ENCODE measurements around the gene QSER1. TPM values are rescaled to one million over a fixed set of nuclear protein-coding genes. Genes with fewer than 3 reads are reported as not detected.
"Not testable (repeated sequence)": the region's sequence is repeated elsewhere in the genome, so short reads cannot be mapped to it uniquely, and the experiment has no call there.

QSER1 gene
- total and polyA plus RNA-seq, 2 experiments from 2014 or later: 3.7 to 27.1 TPM

- Histone ChIP-seq H3K9me3 (ENCODE audit: low read depth) (no peaks in the 10 kb centered on the region), H2AFZ (no peak overlapping the region)
- WGBS (ENCODE audit: low lambda C conversion rate, missing lambda C conversion rate): 95% methylated on average over 2 of the region's 2 CpGs
Observed at GRCh38 chr11:32962016-32962415, 69.4 kb downstream of the QSER1 start.

GRCh38 chr11:32963721-32964120 lies 71.1 kb downstream of the QSER1 start:
- H4K20me1 ChIP-seq (ENCODE audit: insufficient read depth, poor library complexity, severe bottlenecking): no peaks in the 10 kb centered on the region
- no peak overlapping the region for H2AFZ ChIP-seq
- no peak for DNase-seq (ENCODE audit: low spot score)
- H3K4me1 ChIP-seq (ENCODE audit: insufficient read depth): no peaks in the 10 kb centered on the region
- H3K27me3 ChIP-seq: no peaks in the 10 kb centered on the region
- no peak overlapping the region for H3K4me3 ChIP-seq
- H3K36me3 ChIP-seq (replicated peaks; ENCODE audit: insufficient read depth, low read depth): peaks cover 6% of the 10 kb centered on the region
- WGBS (ENCODE audit: low lambda C conversion rate, missing lambda C conversion rate): 97% methylated on average over 2 of the region's 2 CpGs
- H3K9me2 ChIP-seq (replicated peaks; ENCODE audit: insufficient read depth): no peaks in the 10 kb centered on the region
- TF ChIP-seq CTCF (IDR thresholded peaks at IDR 0.05; ENCODE audit: poor library complexity) (no peak), EZH2phosphoT487 (IDR thresholded peaks at IDR 0.05; ENCODE audit: low read depth, severe bottlenecking, unreplicated experiment) (no peak), EZH2 (IDR thresholded peaks at IDR 0.05; ENCODE audit: borderline replicate concordance) (no peak)
- no peak overlapping the region for H3K4me2 ChIP-seq
- H3K9me3 ChIP-seq (ENCODE audit: low read depth): no peaks in the 10 kb centered on the region
- no peak overlapping the region for H3K27ac ChIP-seq
- H3K79me2 ChIP-seq: peaks cover 3% of the 10 kb centered on the region

More at GRCh38 chr11:32962016-32962415, 69.4 kb downstream of the QSER1 start:
- Histone ChIP-seq H3K4me3 (no peak overlapping the region), H4K20me1 (ENCODE audit: insufficient read depth, poor library complexity, severe bottlenecking) (no peaks in the 10 kb centered on the region), H3K27ac (no peak overlapping the region), H3K36me3 (replicated peaks; ENCODE audit: insufficient read depth, low read depth) (peaks cover 6% of the 10 kb centered on the region), H3K79me2 (peaks cover 3% of the 10 kb centered on the region), H3K4me2 (no peak overlapping the region), H3K4me1 (ENCODE audit: insufficient read depth) (no peaks in the 10 kb centered on the region), H3K9me2 (replicated peaks; ENCODE audit: insufficient read depth) (no peaks in the 10 kb centered on the region), H3K27me3 (no peaks in the 10 kb centered on the region)
- no peak for DNase-seq (ENCODE audit: low spot score)
- TF ChIP-seq EZH2phosphoT487 (IDR thresholded peaks at IDR 0.05; ENCODE audit: low read depth, severe bottlenecking, unreplicated experiment): no peak
- TF ChIP-seq CTCF (IDR thresholded peaks at IDR 0.05; ENCODE audit: poor library complexity): no peak
- TF ChIP-seq EZH2 (IDR thresholded peaks at IDR 0.05; ENCODE audit: borderline replicate concordance): no peak

- TF ChIP-seq EZH2 (IDR thresholded peaks at IDR 0.05; ENCODE audit: borderline replicate concordance): no peak
- no peak for TF ChIP-seq CTCF (IDR thresholded peaks at IDR 0.05; ENCODE audit: poor library complexity)
- no peak for TF ChIP-seq EZH2phosphoT487 (IDR thresholded peaks at IDR 0.05; ENCODE audit: low read depth, severe bottlenecking, unreplicated experiment)
- 84% methylated on average over 1 of the region's 1 CpG for WGBS (ENCODE audit: low lambda C conversion rate, missing lambda C conversion rate)
- no peak overlapping the region for H3K27ac ChIP-seq
- H3K4me3 ChIP-seq: no peak overlapping the region
- no peak overlapping the region for H3K4me2 ChIP-seq
- H3K9me2 ChIP-seq (replicated peaks; ENCODE audit: insufficient read depth): no peaks in the 10 kb centered on the region
- no peaks in the 10 kb centered on the region for H3K9me3 ChIP-seq (ENCODE audit: low read depth)
- H3K36me3 ChIP-seq (replicated peaks; ENCODE audit: insufficient read depth, low read depth): no peaks in the 10 kb centered on the region
- H2AFZ ChIP-seq: no peak overlapping the region
- no peaks in the 10 kb centered on the region for H3K4me1 ChIP-seq (ENCODE audit: insufficient read depth)
- H3K27me3 ChIP-seq: no peaks in the 10 kb centered on the region
- no peaks in the 10 kb centered on the region for H3K79me2 ChIP-seq
- no peaks in the 10 kb centered on the region for H4K20me1 ChIP-seq (ENCODE audit: insufficient read depth, poor library complexity, severe bottlenecking)
- no peak for DNase-seq (ENCODE audit: low spot score)
Observed at GRCh38 chr11:32968541-32968940, 75.9 kb downstream of the QSER1 start.

GRCh38 chr11:32972233-32972632 lies 79.6 kb downstream of the QSER1 start:
- H4K20me1 ChIP-seq (ENCODE audit: insufficient read depth, poor library complexity, severe bottlenecking); H3K79me2 ChIP-seq; DNase-seq (ENCODE audit: low spot score); H3K9me2 ChIP-seq (replicated peaks; ENCODE audit: insufficient read depth); H3K27me3 ChIP-seq; H3K4me3 ChIP-seq; H2AFZ ChIP-seq; H3K36me3 ChIP-seq (replicated peaks; ENCODE audit: insufficient read depth, low read depth); H3K4me2 ChIP-seq; H3K9me3 ChIP-seq (ENCODE audit: low read depth); H3K4me1 ChIP-seq (ENCODE audit: insufficient read depth); H3K27ac ChIP-seq: not testable (repeated sequence)
- 100% methylated on average over 3 of the region's 3 CpGs for WGBS (ENCODE audit: low lambda C conversion rate, missing lambda C conversion rate)
